GM19351 (cell line): ENCODE results near the gene SYNDIG1.

Experiments used
- ATAC-seq: cut with Tn5 transposase; IDR thresholded peaks from one replicate; pipeline ENCODE4 v1.9.1; 2021; ENCODE audit warnings: mild to moderate bottlenecking, moderate library complexity; ENCODE audit not compliant: unreplicated experiment

The SYNDIG1 gene

GRCh38 chr20:24684956-24685691, 215.7 kb downstream of the SYNDIG1 start:
- ATAC-seq: no peak

- ATAC-seq: no peak
Measured at GRCh38 chr20:24685736-24686135, 216.3 kb downstream of the SYNDIG1 start.

GRCh38 chr20:24686156-24686555, 216.7 kb downstream of the SYNDIG1 start:
- no peak for ATAC-seq

- ATAC-seq: no peak
Measured at GRCh38 chr20:24690408-24690807, 221.0 kb downstream of the SYNDIG1 start.

GRCh38 chr20:24691901-24692351, 222.5 kb downstream of the SYNDIG1 start:
- no peak for ATAC-seq

GRCh38 chr20:24692446-24693200, 223.2 kb downstream of the SYNDIG1 start:
- no peak for ATAC-seq

GRCh38 chr20:24693466-24694156, 224.2 kb downstream of the SYNDIG1 start:
- no peak for ATAC-seq

GRCh38 chr20:24694157-24694726, 224.8 kb downstream of the SYNDIG1 start:
- ATAC-seq: no peak

GRCh38 chr20:24694727-24695528, 225.5 kb downstream of the SYNDIG1 start:
- ATAC-seq: no peak

GRCh38 chr20:24695529-24696225, 226.2 kb downstream of the SYNDIG1 start:
- ATAC-seq: no peak

- ATAC-seq: no peak
Measured at GRCh38 chr20:24696396-24696795, 227.0 kb downstream of the SYNDIG1 start.

GRCh38 chr20:24697411-24697810, 228.0 kb downstream of the SYNDIG1 start:
- no peak for ATAC-seq

GRCh38 chr20:24698189-24698588, 228.8 kb downstream of the SYNDIG1 start:
- ATAC-seq: no peak

- no peak for ATAC-seq
Measured at GRCh38 chr20:24698706-24699206, 229.3 kb downstream of the SYNDIG1 start.

GRCh38 chr20:24699321-24700165, 230.1 kb downstream of the SYNDIG1 start:
- ATAC-seq: no peak

- no peak for ATAC-seq
Measured at GRCh38 chr20:24700166-24700860, 230.9 kb downstream of the SYNDIG1 start.

GRCh38 chr20:24701027-24701426, 231.6 kb downstream of the SYNDIG1 start:
- no peak for ATAC-seq

GRCh38 chr20:24701668-24702067, 232.2 kb downstream of the SYNDIG1 start:
- ATAC-seq: no peak
